ENCODE data around the gene KRTAP10-11. TPM values are rescaled to one million over a fixed set of nuclear protein-coding genes. Genes with fewer than 3 reads are reported as not detected.

Gene KRTAP10-11
- total and polyA plus RNA-seq, 12 donors: not detected

GRCh38 chr21:44615466-44615865 is 30.7 kb upstream of the KRTAP10-11 start:
- no peak for DNase-seq
- Histone ChIP-seq H3K4me3 (no peak overlapping the region), H3K4me1 (replicated peaks in 1 of 2) (no peaks in the 10 kb centered on the region), H3K27ac (no peak overlapping the region), H3K9me3 (replicated peaks in 1 of 3) (no peaks in the 10 kb centered on the region), H3K36me3 (replicated peaks in 1 of 2) (no peaks in the 10 kb centered on the region), H3K27me3 (no peaks in the 10 kb centered on the region)
- 62 to 78% (median 74%) methylated on average over 6 to 8 of the region's 8 CpGs for WGBS, 4 donors
- intact Hi-C loops (cut with DNase I): no loop called here
- TF ChIP-seq CTCF (IDR thresholded peaks at IDR 0.05) (no peak), POLR2A (IDR thresholded peaks at IDR 0.05) (no peak)

- no peaks in the 10 kb centered on the region for H3K9me3 ChIP-seq (replicated peaks in 1 of 3)
- no peaks in the 10 kb centered on the region for H3K27me3 ChIP-seq
- intact Hi-C loops (cut with DNase I): no loop called here
- H3K4me3 ChIP-seq: no peak overlapping the region
- no peak overlapping the region for H3K27ac ChIP-seq
- TF ChIP-seq CTCF (IDR thresholded peaks at IDR 0.05) (no peak), POLR2A (IDR thresholded peaks at IDR 0.05) (no peak)
- H3K4me1 ChIP-seq (replicated peaks in 1 of 2): no peaks in the 10 kb centered on the region
- H3K36me3 ChIP-seq (replicated peaks in 1 of 2): no peaks in the 10 kb centered on the region
- whole genome bisulfite sequencing, 4 donors: 71 to 76% (median 74%) methylated on average over 12 to 17 of the region's 17 CpGs
- DNase-seq: no peak
Observed at GRCh38 chr21:44615911-44616590, 30.2 kb upstream of the KRTAP10-11 start.

- intact Hi-C loops (cut with DNase I): no loop called here
- Histone ChIP-seq H3K27ac (no peak overlapping the region), H3K36me3 (replicated peaks in 1 of 2) (no peaks in the 10 kb centered on the region), H3K4me1 (replicated peaks in 1 of 2) (no peaks in the 10 kb centered on the region), H3K4me3 (no peak overlapping the region), H3K27me3 (no peaks in the 10 kb centered on the region), H3K9me3 (replicated peaks in 1 of 3) (no peaks in the 10 kb centered on the region)
- no peak for DNase-seq
- WGBS, 4 donors: 75 to 84% (median 82%) methylated on average over 8 to 16 of the region's 16 CpGs
- TF ChIP-seq POLR2A (IDR thresholded peaks at IDR 0.05): no peak
- no peak for TF ChIP-seq CTCF (IDR thresholded peaks at IDR 0.05)
Observed at GRCh38 chr21:44616591-44616926, 29.7 kb upstream of the KRTAP10-11 start.

GRCh38 chr21:44617071-44617501 is 29.1 kb upstream of the KRTAP10-11 start:
- intact Hi-C loops (cut with DNase I): no loop called here
- WGBS, 4 donors: 51 to 83% (median 56%) methylated on average over 4 to 8 of the region's 8 CpGs
- Histone ChIP-seq H3K27ac (no peak overlapping the region), H3K27me3 (no peaks in the 10 kb centered on the region), H3K36me3 (replicated peaks in 1 of 2) (no peaks in the 10 kb centered on the region), H3K4me3 (no peak overlapping the region), H3K9me3 (replicated peaks in 1 of 3) (no peaks in the 10 kb centered on the region), H3K4me1 (replicated peaks in 1 of 2) (no peaks in the 10 kb centered on the region)
- DNase-seq: no peak
- TF ChIP-seq POLR2A (IDR thresholded peaks at IDR 0.05) (no peak), CTCF (IDR thresholded peaks at IDR 0.05) (no peak)

Data from adrenal gland (tissue), 12 donors.